Stimulated activated CD8-positive, alpha-beta memory T cell treated with anti-CD3 and anti-CD28 coated beads, Interleukin-7, amount 100 ng/mL, for 4 hours (primary cell): ENCODE data around the gene TMEM150B.

Experiments
- DNase-seq, 2 donors: peaks; one replicate each; pipeline ENCODE4 v3.0.0-alpha.2; 2020; ENCODE audit warnings: low read depth in 2 of 2

Gene TMEM150B

GRCh38 chr19:55355213-55355821 is 30.2 kb upstream of the TMEM150B start:
- DNase-seq: no peak

DNA sequence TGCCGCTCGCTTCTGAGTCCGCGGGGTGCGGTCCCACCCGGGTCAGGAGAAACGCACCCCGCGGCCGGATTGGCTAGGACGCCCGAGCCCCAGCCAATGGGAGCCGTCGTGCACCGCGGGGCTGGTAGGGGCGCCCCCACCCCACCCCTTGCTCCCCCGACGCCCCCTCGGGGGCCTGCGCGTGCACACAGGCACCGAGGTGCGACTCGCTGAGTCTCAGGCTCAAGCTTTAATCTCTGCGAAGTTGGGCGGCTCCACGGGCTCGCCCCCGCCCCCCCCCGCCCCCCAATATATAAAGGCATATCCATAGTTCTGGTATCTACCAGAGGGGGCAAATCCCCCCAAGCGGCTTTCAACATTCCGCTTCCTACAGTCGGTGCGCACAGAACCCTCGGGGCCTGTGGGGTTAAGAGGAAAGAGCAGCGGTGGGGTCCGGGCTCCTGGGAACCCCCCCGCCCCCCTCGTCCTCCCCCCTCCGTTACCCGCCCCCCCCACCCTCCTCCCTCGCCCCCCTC is 29.6 kb upstream of the TMEM150B start, which contains the start of gene COX6B2:
Gene COX6B2, minus strand, starts transcription at position 22 of the 515 bp plus-strand sequence. CDS start 198 bp downstream, outside the sequence.
- no peak for DNase-seq

DNA sequence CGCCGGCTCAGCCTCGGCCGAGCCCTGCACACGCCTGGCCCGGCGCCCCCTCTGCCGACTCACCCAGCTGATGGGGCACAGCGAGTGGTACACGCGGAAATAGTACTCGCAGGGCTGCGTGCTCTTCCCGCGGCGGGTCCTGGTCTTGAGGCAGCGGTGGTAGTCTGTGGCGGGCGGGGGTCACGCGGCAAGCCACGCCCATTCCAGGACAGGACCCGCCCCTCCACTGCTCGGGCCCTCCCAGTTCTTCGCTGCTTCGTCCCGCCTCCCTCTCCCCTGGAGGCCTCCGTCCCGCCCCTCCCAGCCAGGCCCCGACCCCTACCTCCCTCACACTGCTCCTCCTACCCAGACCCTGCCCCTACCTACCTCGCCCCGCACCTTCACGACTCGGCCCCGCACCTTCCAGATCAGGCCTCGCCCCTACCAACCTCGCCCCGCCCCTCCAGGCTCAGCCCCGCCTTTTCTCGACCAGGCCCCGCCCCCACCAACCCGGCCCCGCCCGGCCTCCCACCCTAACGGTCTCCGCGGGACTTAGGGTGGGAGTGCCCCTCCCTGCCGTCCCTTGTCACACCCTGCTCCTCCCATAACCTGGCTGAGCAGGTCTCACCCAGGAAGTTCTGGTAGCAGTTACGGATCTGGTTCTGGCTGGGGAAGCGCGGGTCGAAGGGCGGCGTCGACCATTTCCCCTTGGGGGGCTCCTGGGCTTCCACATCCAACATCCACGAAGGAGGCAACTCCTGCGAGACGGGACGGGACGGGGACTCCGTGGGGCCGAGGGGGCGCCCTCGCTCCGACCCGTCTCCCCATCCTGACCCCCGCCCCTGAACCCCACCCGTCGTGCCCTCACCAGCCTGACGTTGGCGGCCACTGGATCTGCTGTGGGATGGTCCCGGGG is 28.9 kb upstream of the TMEM150B start:
- peak; percentile 13 to 39 for DNase-seq

GRCh38 chr19:55353356-55353802 is 28.2 kb upstream of the TMEM150B start:
- DNase-seq: no peak

DNA sequence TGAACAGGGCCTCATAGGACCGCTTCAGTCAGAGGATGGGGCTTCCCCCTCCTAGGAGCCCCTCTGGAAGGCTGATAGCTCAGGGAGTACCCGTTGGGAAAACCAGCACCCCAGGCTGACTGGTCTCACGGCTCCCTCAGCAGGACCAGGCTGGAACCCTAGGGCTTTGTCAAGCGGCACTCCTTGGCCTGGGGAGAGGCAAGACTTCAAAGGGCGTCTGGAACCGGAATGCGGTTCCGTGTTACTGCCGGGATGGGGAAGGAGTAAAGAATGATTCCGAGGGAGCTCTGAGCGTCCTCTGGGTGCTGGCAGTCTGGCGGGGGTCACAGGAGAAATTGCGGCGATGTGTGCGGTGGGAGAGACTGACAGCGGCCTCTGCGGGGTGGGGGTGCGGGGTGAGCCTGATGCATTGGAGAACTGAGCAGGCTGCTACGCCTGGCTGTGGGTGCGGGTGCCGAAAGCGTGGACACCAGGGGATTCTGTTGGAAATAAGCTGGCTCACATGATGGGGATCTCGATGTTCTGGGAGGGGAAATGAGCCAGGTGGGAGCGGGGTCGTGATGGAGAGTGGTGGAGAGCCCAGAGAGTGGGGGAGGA is 27.5 kb upstream of the TMEM150B start:
- no peak for DNase-seq

GRCh38 chr19:55352040-55352439 is 26.9 kb upstream of the TMEM150B start:
- DNase-seq: no peak

DNA sequence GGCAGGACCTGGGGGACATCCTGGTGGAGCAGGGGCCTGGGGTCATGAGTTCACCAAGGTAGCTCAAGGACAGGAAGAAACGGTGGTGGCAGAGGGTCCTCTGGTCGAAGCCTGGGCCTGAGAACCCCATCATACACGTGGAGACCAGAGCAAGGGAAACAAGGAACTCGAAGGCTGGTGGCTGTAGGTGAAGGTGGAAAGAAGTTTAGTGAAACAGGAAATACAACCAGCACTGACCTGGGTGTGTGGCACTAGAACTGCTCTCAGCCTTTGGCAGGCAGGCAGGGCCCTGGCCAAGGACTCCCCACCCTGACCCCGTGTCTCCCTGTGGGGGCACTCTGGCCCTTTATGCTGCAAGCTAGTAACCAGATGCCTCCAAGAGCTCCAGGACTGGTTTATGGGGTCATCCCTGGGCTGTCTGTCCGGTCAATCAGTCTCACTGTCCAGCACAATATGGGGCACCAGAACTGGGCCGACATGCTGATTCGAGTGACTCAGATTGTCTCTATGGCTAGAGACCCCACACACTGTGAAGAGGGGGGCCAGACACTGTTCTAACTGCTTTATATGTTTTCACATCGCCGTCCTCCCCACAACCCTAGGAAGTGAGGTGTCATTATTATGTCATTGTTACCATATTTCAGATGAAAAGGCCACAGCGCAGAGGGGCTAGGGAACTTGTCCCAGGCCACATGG is 25.6 kb upstream of the TMEM150B start:
- DNase-seq: no peak

DNA sequence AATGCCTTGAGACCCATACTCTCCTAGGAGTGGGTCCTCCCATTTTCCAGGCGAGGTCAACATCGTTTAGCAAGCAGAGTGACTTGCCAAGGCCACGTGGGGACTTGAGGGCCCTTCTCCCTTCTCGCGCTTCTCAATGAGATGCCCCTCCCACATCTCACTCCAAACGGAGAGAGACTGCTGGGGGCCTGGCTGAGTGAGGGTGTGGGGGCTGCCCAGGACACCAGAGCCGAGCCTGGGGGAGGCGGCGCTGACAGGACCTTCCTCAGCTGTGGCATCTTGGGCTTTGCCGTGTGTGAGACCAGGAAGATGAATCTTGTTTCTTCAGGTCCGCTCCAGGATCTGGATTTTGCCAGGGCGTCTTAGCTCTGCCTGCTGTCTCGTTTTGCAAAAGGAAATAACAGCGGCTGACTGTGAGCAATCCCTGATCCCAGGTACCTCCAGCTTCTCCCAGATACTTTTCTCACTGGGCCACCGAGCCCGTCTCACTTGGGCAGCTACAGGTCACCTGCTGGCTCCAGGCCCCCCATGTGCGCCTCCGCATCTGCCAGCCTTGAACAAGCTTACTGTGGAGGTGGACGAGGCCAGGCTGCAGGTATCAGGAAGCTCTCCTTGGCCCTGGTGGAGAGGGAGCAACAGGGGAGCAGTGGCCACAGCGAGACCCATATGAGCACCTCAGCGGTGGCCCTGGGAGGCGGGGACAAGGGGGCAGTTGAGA is 23.3 kb upstream of the TMEM150B start:
- no peak for DNase-seq

GRCh38 chr19:55347442-55348009 is 22.4 kb upstream of the TMEM150B start:
- DNase-seq: no peak

DNA sequence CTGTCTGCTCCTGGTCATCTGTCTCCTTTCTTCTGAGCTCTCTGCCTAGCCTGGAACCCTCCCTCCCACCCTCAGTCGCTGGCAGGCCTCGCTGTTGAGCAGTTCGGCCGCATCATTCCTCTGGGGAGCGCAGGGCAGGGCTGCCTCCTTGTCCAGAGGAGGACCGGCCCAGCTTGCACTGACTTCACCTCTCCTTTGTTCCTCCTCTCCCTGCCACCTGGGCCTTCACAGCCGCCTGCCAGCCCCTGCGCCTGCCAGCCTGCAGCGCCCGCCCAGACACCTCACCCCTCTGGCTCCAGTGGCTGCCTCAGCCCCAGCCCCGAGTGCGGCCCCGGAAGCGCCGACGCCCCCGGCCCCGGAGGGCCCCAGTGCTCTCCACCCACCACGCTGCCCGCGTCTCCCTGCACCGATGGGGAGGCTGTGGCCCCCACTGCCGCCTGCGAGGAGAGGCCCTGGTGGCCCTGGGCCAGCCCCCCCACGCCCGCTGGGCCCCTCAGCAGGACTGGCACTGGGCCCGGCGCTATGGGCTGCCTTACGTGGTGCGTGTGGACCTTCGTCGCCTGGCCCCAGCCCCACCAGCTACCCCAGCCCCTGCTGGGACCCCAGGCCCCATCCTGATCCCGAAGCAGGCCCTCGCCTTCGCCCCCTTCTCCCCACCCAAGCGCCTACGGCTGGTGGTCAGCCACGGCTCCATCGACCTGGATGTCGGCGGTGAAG is 21.7 kb upstream of the TMEM150B start:
- DNase-seq: no peak

DNA sequence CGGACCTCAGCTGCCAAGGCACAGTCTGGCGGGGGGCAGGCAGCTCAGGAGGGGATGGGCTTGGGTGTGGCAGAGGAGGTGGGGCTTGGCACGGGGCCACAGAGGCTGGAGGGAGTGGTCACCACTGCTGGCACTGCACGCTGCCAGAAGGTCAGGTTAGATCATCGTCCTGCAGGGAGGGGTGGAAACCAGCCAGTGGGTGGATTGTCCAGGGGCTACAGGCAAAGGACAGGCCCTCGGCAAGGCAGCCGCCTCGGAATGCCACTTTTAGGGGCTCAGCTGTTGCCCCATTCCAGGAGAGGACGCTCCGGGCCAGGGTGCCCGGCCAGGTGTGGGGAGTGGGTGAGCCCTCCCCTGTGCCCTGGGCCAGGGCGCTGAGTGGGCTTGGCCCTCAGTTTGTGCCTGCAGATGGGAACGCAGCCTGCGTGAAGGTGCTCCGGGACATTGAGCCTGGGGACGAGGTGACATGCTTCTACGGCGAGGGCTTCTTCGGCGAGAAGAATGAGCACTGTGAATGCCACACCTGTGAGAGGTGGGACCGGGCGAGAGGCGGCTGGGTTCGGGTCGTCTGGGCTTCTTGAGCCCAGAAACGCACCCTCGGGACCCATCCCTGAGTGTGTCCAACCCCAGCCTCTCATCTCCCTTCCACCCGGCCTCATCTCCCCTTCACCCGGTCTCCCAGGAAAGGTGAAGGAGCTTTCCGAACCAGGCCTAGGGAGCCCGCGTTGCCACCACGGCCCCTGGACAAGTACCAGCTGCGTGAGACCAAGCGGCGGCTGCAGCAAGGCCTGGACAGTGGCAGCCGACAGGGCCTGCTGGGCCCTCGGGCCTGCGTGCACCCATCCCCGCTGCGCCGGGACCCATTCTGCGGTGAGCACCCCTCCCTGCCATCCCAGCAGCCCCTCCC is 20.9 kb upstream of the TMEM150B start:
- DNase-seq: no peak

DNA sequence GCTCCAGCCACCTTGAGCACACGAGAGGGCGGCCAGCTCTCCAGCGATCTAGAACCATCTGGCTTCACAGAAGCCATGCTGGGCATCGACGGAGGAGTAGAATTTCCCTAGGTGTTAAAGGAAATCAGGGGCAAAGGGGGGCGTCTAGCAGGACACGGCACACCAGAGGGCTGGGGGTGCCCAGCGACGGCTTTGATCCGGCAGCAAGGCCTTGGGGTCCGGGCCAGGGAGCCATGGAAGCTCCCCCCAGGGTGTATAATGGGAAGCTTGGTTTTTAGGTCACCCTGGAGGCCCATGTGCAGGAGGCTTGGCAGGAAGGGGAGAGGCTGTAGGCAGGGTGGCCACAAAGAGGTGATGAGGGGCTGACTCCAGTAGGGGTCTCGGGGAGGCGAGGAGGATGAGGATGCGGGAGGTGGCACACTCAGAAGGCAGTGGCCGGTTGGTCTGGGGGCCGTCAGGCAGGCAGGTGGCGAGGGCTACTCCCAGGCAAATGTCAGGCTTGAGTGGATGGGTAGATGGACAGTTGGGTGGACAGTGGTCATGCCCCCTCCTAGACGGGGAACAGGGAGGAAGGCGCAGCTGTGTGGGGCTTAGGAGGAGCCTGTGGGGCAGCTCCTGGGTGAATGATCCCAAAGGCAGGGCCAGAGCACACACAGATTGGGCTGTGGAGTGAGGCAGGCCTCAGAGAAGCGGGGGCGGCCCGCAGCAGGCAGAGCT is 20.1 kb upstream of the TMEM150B start:
- no peak for DNase-seq

- DNase-seq: no peak
Measured at GRCh38 chr19:55344444-55344843, 19.3 kb upstream of the TMEM150B start.

DNA sequence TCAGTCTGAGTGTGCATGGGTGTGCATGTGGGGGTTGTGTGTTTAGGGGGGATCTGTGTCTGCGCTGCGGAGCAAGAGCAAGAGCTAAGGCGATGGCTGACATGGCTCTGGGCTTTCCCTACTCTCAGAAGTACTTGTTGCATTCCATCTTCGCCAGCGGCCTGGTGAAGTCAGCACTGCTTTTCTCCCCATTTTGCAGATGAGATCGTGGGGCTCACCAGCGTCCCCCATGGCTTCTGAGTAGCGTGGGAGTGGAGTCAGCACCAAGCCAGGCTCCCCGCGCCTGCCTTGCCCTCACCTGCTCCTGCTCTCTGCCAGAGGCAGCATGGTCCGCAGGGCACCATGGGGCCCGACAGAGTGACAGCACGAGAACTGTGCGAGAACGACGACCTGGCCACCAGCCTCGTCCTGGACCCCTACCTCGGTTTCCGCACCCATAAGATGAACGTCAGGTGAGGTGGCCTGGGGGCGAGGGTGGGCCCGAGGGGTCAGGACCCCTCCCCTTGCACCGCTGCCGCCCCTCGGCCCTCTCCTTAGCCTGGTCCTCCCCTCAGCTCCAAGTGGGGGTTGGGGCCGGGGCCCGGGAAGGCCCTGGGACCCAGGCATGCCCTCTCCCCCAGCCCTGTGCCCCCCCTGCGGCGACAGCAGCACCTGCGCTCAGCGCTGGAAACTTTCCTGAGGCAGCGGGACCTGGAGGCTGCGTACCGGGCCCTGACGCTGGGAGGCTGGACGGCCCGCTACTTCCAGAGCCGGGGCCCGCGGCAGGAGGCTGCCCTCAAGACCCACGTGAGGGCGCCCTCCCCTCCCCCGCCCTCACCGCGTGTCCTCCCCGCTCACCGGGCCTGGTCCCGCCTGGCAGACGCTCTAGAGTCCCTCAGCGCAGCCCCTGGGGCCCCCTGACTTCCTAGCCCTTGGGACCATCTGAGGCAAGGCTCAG is 16.7 kb upstream of the TMEM150B start:
- DNase-seq: no peak

DNA sequence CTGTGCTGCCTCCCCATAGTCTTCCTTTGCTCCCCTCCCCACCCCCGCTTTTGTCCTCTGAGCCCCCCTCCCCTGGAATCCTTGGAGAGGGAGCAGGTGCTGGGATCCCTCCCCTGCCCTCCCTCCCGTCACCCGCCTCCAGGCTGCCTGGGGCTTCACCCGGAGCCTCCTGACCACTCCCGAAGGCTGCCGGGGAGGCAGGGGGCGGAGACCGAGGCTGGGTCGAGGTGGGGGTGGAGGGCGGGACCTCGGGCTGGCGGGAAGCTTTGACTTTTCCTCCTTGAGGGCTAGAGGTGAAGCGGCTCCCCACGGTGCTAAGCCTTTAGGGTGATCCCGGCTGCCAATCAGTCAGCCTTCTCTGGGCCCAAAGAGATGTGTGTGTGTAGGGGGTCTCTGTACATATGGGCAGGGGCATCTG is 16.0 kb upstream of the TMEM150B start:
- peak; percentile 17 to 30 for DNase-seq

- DNase-seq: no peak
Measured at GRCh38 chr19:55340784-55341147, 15.6 kb upstream of the TMEM150B start.
